ENCODE results near the gene CACNA1C. TPM values are rescaled to one million over a fixed set of nuclear protein-coding genes. Genes with fewer than 3 reads are reported as not detected.

The CACNA1C gene
- total RNA-seq, 1 donor from 2014 or later, result 11.7 TPM

DNA sequence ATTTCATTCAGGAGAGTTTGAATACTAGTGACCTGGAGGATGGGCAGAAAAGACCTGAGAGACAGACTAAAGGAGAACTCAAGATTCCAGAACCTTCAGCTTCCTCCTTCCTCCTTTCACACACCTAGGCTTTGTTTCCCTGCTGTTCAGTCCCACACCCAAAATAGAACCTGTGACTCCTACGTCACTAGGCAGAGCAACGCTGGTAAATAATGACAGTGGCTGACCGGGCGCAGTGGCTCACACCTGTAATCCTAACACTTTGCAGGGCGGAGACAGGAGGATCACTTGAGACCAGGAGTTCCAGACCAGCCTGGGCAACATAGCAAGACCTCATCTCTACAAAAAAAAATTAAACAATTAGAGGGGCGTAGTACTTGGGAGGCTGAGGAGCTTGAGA is 575.6 kb downstream of the CACNA1C start:
- H3K27me3 Mint-ChIP-seq, result peaks cover 52% of the 10 kb centered on the region
- no peak overlapping the region for H3K4me3 Mint-ChIP-seq (ENCODE audit: low read depth)
- TF ChIP-seq CTCF (IDR thresholded peaks at IDR 0.05; ENCODE audit: unreplicated experiment), result no peak
- no peak for DNase-seq (ENCODE audit: low spot score, unreplicated experiment)
- no peaks in the 10 kb centered on the region for H3K9me3 Mint-ChIP-seq (ENCODE audit: low read depth)
- no peak overlapping the region for H3K27ac Mint-ChIP-seq
- no peaks in the 10 kb centered on the region for H3K36me3 Mint-ChIP-seq (ENCODE audit: insufficient read depth)
- no peaks in the 10 kb centered on the region for H3K4me1 Mint-ChIP-seq (ENCODE audit: low read depth)

DNA sequence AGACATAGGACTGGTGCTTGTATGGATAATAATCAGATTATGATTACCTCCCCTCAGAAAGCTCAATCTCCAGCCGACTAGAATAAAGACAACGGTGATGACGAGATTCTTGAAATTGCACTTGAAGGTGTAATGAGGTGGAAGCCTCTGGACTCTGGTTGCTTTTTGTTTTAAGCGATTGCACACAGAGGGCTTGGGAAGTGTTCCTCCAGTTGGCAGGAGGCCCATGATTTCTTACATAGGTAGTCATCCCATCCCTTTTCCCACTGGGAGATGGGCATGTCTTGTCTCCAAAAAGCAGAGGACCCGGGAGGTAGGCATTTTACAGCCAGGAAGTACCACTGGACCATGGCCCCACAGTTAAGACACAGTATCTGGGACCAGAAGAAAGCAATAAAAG is 576.3 kb downstream of the CACNA1C start:
- no peak for TF ChIP-seq CTCF (IDR thresholded peaks at IDR 0.05; ENCODE audit: unreplicated experiment)

DNA sequence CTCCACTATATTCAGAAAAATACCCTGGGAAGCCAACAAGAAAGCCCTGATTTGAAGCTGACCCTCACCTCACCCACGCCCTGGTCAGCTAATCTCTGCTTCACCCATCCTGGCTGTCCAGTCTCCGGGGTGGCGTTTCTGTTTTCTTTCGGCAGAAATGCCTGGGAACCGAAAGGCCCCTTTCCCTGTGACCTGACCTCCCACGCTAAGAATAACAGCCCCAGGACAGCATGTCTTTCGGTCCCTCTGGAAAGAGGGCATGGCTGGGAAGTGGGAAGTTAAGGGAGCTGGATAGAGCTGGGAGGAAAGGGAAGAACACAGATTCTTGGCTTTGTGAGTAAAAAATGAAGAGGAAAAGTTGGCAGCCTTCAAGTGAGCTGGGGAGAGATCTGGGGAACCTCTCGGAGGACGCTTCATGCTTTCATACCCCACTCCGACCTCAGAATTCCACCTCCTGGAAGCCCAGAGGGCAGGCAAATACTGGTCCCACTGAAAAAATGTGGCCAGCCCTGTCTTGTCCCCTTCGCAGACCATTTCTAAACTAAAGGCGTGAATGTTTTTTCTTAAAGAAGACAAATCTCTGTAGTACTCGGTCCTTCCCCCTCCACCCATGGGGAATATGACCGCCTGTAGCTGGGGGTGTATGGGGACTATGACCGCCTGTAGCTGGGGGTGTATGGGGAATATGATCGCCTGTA is 579.0 kb downstream of the CACNA1C start:
- no peak overlapping the region for H3K4me3 Mint-ChIP-seq (ENCODE audit: low read depth)
- H3K27me3 Mint-ChIP-seq, result peaks cover 34% of the 10 kb centered on the region
- no peaks in the 10 kb centered on the region for H3K4me1 Mint-ChIP-seq (ENCODE audit: low read depth)
- DNase-seq (ENCODE audit: low spot score, unreplicated experiment), result no peak
- peaks cover 3% of the 10 kb centered on the region for H3K9me3 Mint-ChIP-seq (ENCODE audit: low read depth)
- H3K36me3 Mint-ChIP-seq (ENCODE audit: insufficient read depth), result peaks cover 2% of the 10 kb centered on the region
- TF ChIP-seq CTCF (IDR thresholded peaks at IDR 0.05; ENCODE audit: unreplicated experiment), result no peak
- no peak overlapping the region for H3K27ac Mint-ChIP-seq

More for the DNA sequence above, 576.3 kb downstream of the CACNA1C start:
- no peak for DNase-seq (ENCODE audit: low spot score, unreplicated experiment)
- H3K4me1 Mint-ChIP-seq (ENCODE audit: low read depth), result no peaks in the 10 kb centered on the region
- H3K27ac Mint-ChIP-seq, result no peak overlapping the region
- H3K4me3 Mint-ChIP-seq (ENCODE audit: low read depth), result no peak overlapping the region
- H3K9me3 Mint-ChIP-seq (ENCODE audit: low read depth), result no peaks in the 10 kb centered on the region
- H3K36me3 Mint-ChIP-seq (ENCODE audit: insufficient read depth), result no peaks in the 10 kb centered on the region
- peaks cover 47% of the 10 kb centered on the region for H3K27me3 Mint-ChIP-seq

GRCh38 chr12:2633176-2633824 is 580.5 kb downstream of the CACNA1C start:
- Mint-ChIP-seq H3K9me3 (ENCODE audit: low read depth) (peaks cover 3% of the 10 kb centered on the region), H3K4me3 (ENCODE audit: low read depth) (no peak overlapping the region), H3K36me3 (ENCODE audit: insufficient read depth) (peaks cover 2% of the 10 kb centered on the region), H3K27ac (no peak overlapping the region), H3K27me3 (peaks cover 31% of the 10 kb centered on the region), H3K4me1 (ENCODE audit: low read depth) (no peaks in the 10 kb centered on the region)
- no peak for TF ChIP-seq CTCF (IDR thresholded peaks at IDR 0.05; ENCODE audit: unreplicated experiment)
- DNase-seq (ENCODE audit: low spot score, unreplicated experiment), result no peak

GRCh38 chr12:2633825-2634200 is 581.0 kb downstream of the CACNA1C start:
- Mint-ChIP-seq H3K9me3 (ENCODE audit: low read depth) (peaks cover 3% of the 10 kb centered on the region), H3K4me1 (ENCODE audit: low read depth) (no peaks in the 10 kb centered on the region), H3K27ac (no peak overlapping the region), H3K27me3 (peaks cover 30% of the 10 kb centered on the region), H3K4me3 (ENCODE audit: low read depth) (no peak overlapping the region), H3K36me3 (ENCODE audit: insufficient read depth) (peaks cover 2% of the 10 kb centered on the region)
- no peak for DNase-seq (ENCODE audit: low spot score, unreplicated experiment)
- TF ChIP-seq CTCF (IDR thresholded peaks at IDR 0.05; ENCODE audit: unreplicated experiment), result no peak

All from progenitor cell of endocrine pancreas (in vitro differentiated cells).